SU-DHL-6 (cell line): ENCODE measurements around the gene TMEM175.

ENCODE experiments used
- CTCF ChIP-seq: fragments of 200-600 bp; sonication (generic); IDR thresholded peaks from one replicate; pipeline ENCODE4 v1.5.1; 2017; ENCODE audit warnings: antibody characterized with exemption, mild to moderate bottlenecking, low read length, moderate library complexity; ENCODE audit not compliant: insufficient read depth, poor library complexity, severe bottlenecking
- EZH2phosphoT487 ChIP-seq: fragments of 200-600 bp; sonication (generic), shearing (Covaris generic); conservative IDR thresholded peaks from 2 replicates; pipeline ENCODE4 v1.6.1; 2018; ENCODE audit warnings: mild to moderate bottlenecking, antibody characterized with exemption, low read length, moderate library complexity, mixed read lengths

DNA sequence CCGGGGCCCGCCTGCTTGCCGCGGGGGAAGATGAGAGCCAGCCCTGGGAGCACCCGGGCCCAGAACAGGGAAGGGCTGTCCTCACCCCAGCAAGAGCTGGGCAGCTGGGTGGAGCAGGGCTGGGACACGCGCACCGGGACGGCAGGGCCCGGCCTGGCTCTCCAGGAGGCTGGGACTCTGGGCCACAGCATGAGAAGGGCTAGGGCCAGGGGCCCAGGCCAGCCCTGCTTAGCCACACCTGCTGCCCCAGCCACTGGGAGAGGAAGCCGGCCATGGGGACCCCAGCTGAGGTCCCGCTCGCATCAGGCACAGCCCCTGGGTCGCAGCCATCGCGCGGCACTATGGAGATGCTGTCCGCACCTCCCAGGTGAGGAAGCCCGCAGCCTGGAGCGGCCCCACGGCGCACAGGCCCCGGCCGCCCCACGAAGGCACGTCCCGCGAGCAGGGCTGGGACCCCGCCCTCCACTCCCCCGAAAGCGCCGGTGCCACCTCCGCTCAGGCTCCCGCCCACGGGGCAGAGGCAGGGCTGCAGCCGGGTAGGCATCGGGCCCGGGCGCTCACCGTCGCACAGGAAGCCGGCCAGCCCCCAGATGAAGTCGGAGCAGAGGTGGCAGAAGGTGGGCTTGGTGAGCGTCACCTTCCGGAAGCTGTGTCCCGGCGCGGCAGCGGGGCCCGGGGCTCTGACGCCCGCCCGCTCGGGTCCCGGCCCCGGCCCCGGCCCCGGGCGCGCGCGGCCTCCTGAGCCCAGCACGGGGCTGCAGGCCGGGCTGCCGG is 40.6 kb downstream of the TMEM175 start:
- TF ChIP-seq EZH2phosphoT487 (no peak), CTCF (no peak)
